Measurements from ENCODE around the gene CALML6.
A peak's percentile ranks its signal among the peaks of the same experiment; 100 is the strongest.
"Not testable (repeated sequence)": the region's sequence is repeated elsewhere in the genome, so short reads cannot be mapped to it uniquely, and the experiment has no call there.

Gene CALML6
- 0.19 to 1.1 (median 0.45) reads per million in 4 experiments for total RNA-seq

GRCh38 chr1:1914971-1915692, at the start of gene CALML6:
Gene CALML6 (plus strand): TSS chr1:1915260. CDS start chr1:1915281, 21 bp downstream.
- no peak for DNase-seq

GRCh38 chr1:1867164-1867563, 47.9 kb upstream of the CALML6 start:
- DNase-seq, result no peak

GRCh38 chr1:1869469-1869868, 45.6 kb upstream of the CALML6 start:
- DNase-seq, result no peak

GRCh38 chr1:1872329-1872994, 42.6 kb upstream of the CALML6 start:
- DNase-seq, result no peak

- no peak for DNase-seq
Observed at GRCh38 chr1:1873186-1873585, 41.9 kb upstream of the CALML6 start.

- DNase-seq, result no peak
Observed at GRCh38 chr1:1874901-1875300, 40.2 kb upstream of the CALML6 start.

GRCh38 chr1:1875932-1876331, 39.1 kb upstream of the CALML6 start:
- no peak for DNase-seq

- no peak for DNase-seq
Observed at GRCh38 chr1:1876335-1876930, 38.6 kb upstream of the CALML6 start.

- DNase-seq, result no peak
Observed at GRCh38 chr1:1877865-1878436, 37.1 kb upstream of the CALML6 start.

GRCh38 chr1:1879942-1880341, 35.1 kb upstream of the CALML6 start:
- DNase-seq, result no peak

- no peak for DNase-seq
Observed at GRCh38 chr1:1880617-1881312, 34.3 kb upstream of the CALML6 start.

GRCh38 chr1:1881727-1882126, 33.3 kb upstream of the CALML6 start:
- no peak for DNase-seq

- DNase-seq, result no peak
Observed at GRCh38 chr1:1883092-1883873, 31.8 kb upstream of the CALML6 start.

- not testable (repeated sequence) for DNase-seq
Observed at GRCh38 chr1:1883890-1884289, 31.2 kb upstream of the CALML6 start.

GRCh38 chr1:1889090-1889750, 25.8 kb upstream of the CALML6 start:
- no peak for DNase-seq

GRCh38 chr1:1889847-1890505, 25.1 kb upstream of the CALML6 start:
- peak; percentile 22 for DNase-seq

GRCh38 chr1:1890506-1891348, 24.3 kb upstream of the CALML6 start, which contains the start of gene GNB1:
Gene GNB1 (minus strand): TSS chr1:1891087. CDS start chr1:1825453, 65,634 bp downstream.
- DNase-seq, result peak; percentile 82

- peak; percentile 82 for DNase-seq
Observed at GRCh38 chr1:1891349-1892078, 23.5 kb upstream of the CALML6 start.
